H9 (cell line): Measurements from ENCODE around the gene CDK15. TPM values are rescaled to one million over a fixed set of nuclear protein-coding genes. Genes with fewer than 3 reads are reported as not detected.

Experiments used
- DNase-seq: peaks from one replicate; pipeline ENCODE4 v3.0.0-alpha.2; 2017
- H2AFZ ChIP-seq: one replicate; pipeline ENCODE4 v1.6.1; 2013; ENCODE audit warnings: mild to moderate bottlenecking, low read length, control low read depth, moderate library complexity
- H2AK5ac ChIP-seq: 2 replicates; pipeline ENCODE4 v1.6.1; 2013; ENCODE audit warnings: low read length, control low read depth, mixed read lengths; ENCODE audit not compliant: insufficient read length
- H2BK120ac ChIP-seq: one replicate; pipeline ENCODE4 v1.6.1; 2013; ENCODE audit warnings: low read depth, mild to moderate bottlenecking, low read length, control low read depth, inconsistent platforms; ENCODE audit not compliant: poor library complexity, severe bottlenecking
- H2BK12ac ChIP-seq: 2 replicates; pipeline ENCODE4 v1.6.1; 2013; ENCODE audit warnings: low read length, control low read depth, mixed read lengths, low read depth; ENCODE audit not compliant: insufficient read length
- H2BK15ac ChIP-seq: 2 replicates; pipeline ENCODE4 v1.6.1; 2013; ENCODE audit warnings: low read depth, low read length, control low read depth
- H2BK20ac ChIP-seq: one replicate; pipeline ENCODE4 v1.6.1; 2013; ENCODE audit warnings: low read depth, mild to moderate bottlenecking, low read length, control low read depth, inconsistent platforms; ENCODE audit not compliant: poor library complexity, severe bottlenecking
- H2BK5ac ChIP-seq: 2 replicates; pipeline ENCODE4 v1.6.1; 2013; ENCODE audit warnings: low read length, control low read depth, mixed read lengths; ENCODE audit not compliant: insufficient read length
- H3K14ac ChIP-seq: 2 replicates; pipeline ENCODE4 v1.6.1; 2013; ENCODE audit warnings: low read length, control low read depth; ENCODE audit not compliant: insufficient read depth
- H3K18ac ChIP-seq: 2 replicates; pipeline ENCODE4 v1.6.1; 2013; ENCODE audit warnings: low read depth, mild to moderate bottlenecking, mixed read lengths, low read length, control low read depth; ENCODE audit not compliant: insufficient read length
- H3K23ac ChIP-seq: 2 replicates; pipeline ENCODE4 v1.6.1; 2013; ENCODE audit warnings: low read length, control low read depth, mixed read lengths, low read depth; ENCODE audit not compliant: insufficient read length
- H3K23me2 ChIP-seq: 2 replicates; pipeline ENCODE4 v1.6.1; 2013; ENCODE audit warnings: low read depth, mild to moderate bottlenecking, mixed read lengths, low read length, control low read depth; ENCODE audit not compliant: insufficient read length, poor library complexity, severe bottlenecking
- H3K27ac ChIP-seq: 2 replicates; pipeline ENCODE4 v1.5.1; 2013; ENCODE audit warnings: low read length, control low read depth, mixed read lengths, low read depth; ENCODE audit not compliant: insufficient read length
- H3K27me3 ChIP-seq: 2 replicates; pipeline ENCODE4 v1.6.1; 2013; ENCODE audit warnings: low read length, control low read depth, inconsistent platforms; ENCODE audit not compliant: insufficient read depth
- H3K4ac ChIP-seq: 2 replicates; pipeline ENCODE4 v1.6.1; 2013; ENCODE audit warnings: low read depth, mild to moderate bottlenecking, control low read depth, inconsistent platforms, low read length, moderate library complexity
- H3K4me1 ChIP-seq: 2 replicates; pipeline ENCODE4 v1.6.1; 2013; ENCODE audit warnings: low read length, control low read depth, inconsistent platforms; ENCODE audit not compliant: insufficient read depth
- H3K4me2 ChIP-seq: 2 replicates; pipeline ENCODE4 v1.6.1; 2013; ENCODE audit warnings: low read length, control low read depth, mixed read lengths; ENCODE audit not compliant: insufficient read length, insufficient read depth
- H3K56ac ChIP-seq: 2 replicates; pipeline ENCODE4 v1.6.1; 2013; ENCODE audit warnings: low read depth, mild to moderate bottlenecking, mixed read lengths, low read length, control low read depth; ENCODE audit not compliant: insufficient read length
- H3K79me1 ChIP-seq: 2 replicates; pipeline ENCODE4 v1.6.1; 2013; ENCODE audit warnings: low read depth, mild to moderate bottlenecking, moderate library complexity, low read length, control low read depth, inconsistent platforms; ENCODE audit not compliant: insufficient read depth, poor library complexity, severe bottlenecking
- H3K79me2 ChIP-seq: 2 replicates; pipeline ENCODE4 v1.6.1; 2013; ENCODE audit warnings: low read length, control low read depth, inconsistent platforms; ENCODE audit not compliant: insufficient read depth
- H3K9ac ChIP-seq: 2 replicates; pipeline ENCODE4 v1.6.1; 2013; ENCODE audit warnings: low read length, control low read depth, mixed read lengths; ENCODE audit not compliant: insufficient read length; ENCODE audit errors: extremely low read depth
- H3K9me3 ChIP-seq: one replicate; pipeline ENCODE4 v1.6.1; 2013; ENCODE audit warnings: low read depth, low read length, inconsistent platforms; ENCODE audit not compliant: control insufficient read depth
- H3T11ph ChIP-seq: one replicate; pipeline ENCODE4 v1.6.1; 2013; ENCODE audit warnings: mild to moderate bottlenecking, low read length, control low read depth, inconsistent platforms
- H4K20me1 ChIP-seq: one replicate; pipeline ENCODE4 v1.6.1; 2013; ENCODE audit not compliant: control insufficient read depth, insufficient read length, insufficient read depth
- H4K5ac ChIP-seq: 2 replicates; pipeline ENCODE4 v1.6.1; 2013; ENCODE audit warnings: low read depth, mild to moderate bottlenecking, mixed read lengths, low read length, control low read depth; ENCODE audit not compliant: insufficient read length
- H4K8ac ChIP-seq: replicated peaks from 2 replicates; pipeline ENCODE4 v1.6.1; 2013; ENCODE audit warnings: low read length, control low read depth, mixed read lengths, low read depth; ENCODE audit not compliant: insufficient read length
- H4K91ac ChIP-seq: 2 replicates; pipeline ENCODE4 v1.6.1; 2013; ENCODE audit warnings: low read depth, mild to moderate bottlenecking, moderate library complexity, mixed read lengths, low read length, control low read depth; ENCODE audit not compliant: insufficient read length
- H3K27ac Mint-ChIP-seq, 3 experiments: 2 replicates in 2 of 3; 3 replicates in 1 of 3; pipeline ENCODE4 v1.8.0; 2020 to 2021; ENCODE audit warnings: mixed read lengths in 3 of 3, mild to moderate bottlenecking in 1 of 3, moderate library complexity in 1 of 3
- H3K27me3 Mint-ChIP-seq: 2 replicates; pipeline ENCODE4 v1.8.0; 2021; ENCODE audit warnings: low read depth, mild to moderate bottlenecking, moderate library complexity, mixed read lengths
- H3K36me3 Mint-ChIP-seq, 3 experiments: 2 replicates in 2 of 3; 3 replicates in 1 of 3; pipeline ENCODE4 v1.8.0; 2020 to 2021; ENCODE audit warnings: low read depth in 3 of 3, mixed read lengths in 3 of 3; ENCODE audit not compliant: insufficient read depth in 1 of 3
- H3K4me1 Mint-ChIP-seq, 2 experiments: 2 replicates each; pipeline ENCODE4 v1.8.0; 2020; ENCODE audit warnings: mixed read lengths in 2 of 2
- H3K4me3 Mint-ChIP-seq, 2 experiments: 2 replicates in 1 of 2; 3 replicates in 1 of 2; pipeline ENCODE4 v1.8.0; 2020 to 2021; ENCODE audit warnings: mild to moderate bottlenecking in 2 of 2, mixed read lengths in 2 of 2, moderate library complexity in 1 of 2
- H3K9me3 Mint-ChIP-seq, 2 experiments: 2 replicates in 1 of 2; 3 replicates in 1 of 2; pipeline ENCODE4 v1.8.0; 2020; ENCODE audit warnings: mild to moderate bottlenecking in 2 of 2, mixed read lengths in 2 of 2, moderate library complexity in 1 of 2
- WGBS: extraction: QIAGEN DNeasy Blood & Tissue Kit; methylation state at CpG from one replicate; pipeline ENCODE4 v1.1.7; 2013; ENCODE audit warnings: missing lambda C conversion rate, low lambda C conversion rate, mixed read lengths; ENCODE audit not compliant: insufficient read length; ENCODE audit errors: extremely low coverage; 5-methylcytosine and 5-hydroxymethylcytosine counted together
- total RNA-seq: library from RNA; stranded (reverse); gene quantifications from 2 replicates; pipeline ENCODE4 v1.2.1, GENCODE V29; 2021
- TF ChIP-seq, protein P1 (sequence below): fragments of 200-600 bp; sonication (generic); conservative IDR thresholded peaks from 3 replicates; pipeline ENCODE4 v1.8.0; 2021; ENCODE audit warnings: antibody characterized with exemption, mild to moderate bottlenecking

CDK15 gene
- total RNA-seq, 1 experiment from 2014 or later: not detected

DNA sequence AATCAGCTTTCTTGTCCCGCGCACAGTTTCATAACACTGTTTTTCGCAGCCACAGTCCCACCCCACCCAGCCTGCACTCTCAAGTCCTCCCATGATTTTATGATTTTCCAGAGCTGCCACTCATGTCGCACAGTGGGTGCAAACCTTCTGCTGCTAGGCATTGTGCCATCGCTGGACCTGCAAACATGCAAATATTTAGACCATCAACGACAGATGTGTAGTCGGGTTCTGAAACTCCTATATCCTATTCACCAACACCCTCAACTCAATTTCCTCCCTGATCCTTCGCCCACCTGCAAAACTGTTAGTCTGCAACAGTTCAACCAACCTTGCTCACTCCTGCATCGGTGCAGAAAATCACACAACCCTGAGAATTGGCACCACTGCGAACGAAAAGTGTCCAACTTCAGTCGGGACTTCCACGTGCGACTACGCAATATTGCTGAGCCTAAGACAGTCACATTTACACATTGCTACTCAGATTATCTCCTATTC is 24.7 kb upstream of the CDK15 start:
- H3K56ac ChIP-seq: no peak overlapping the region
- no peak overlapping the region for H3K4ac ChIP-seq
- H3K4me1 ChIP-seq: peaks cover 2% of the 10 kb centered on the region; the same call in 1 of the 2 replicates
- H3K79me2 ChIP-seq: peaks cover 10% of the 10 kb centered on the region; the same call in 1 of the 2 replicates
- H3K14ac ChIP-seq: no peak overlapping the region; the same call in 1 of the 2 replicates
- peak overlapping the region; percentile 79 for H3K4me2 ChIP-seq
- no CpG with 5 or more reads among the region's 15 CpGs for WGBS
- Mint-ChIP-seq H3K9me3 (no peaks in the 10 kb centered on the region), H3K27ac (peak overlapping the region; percentile 95 to 99 (median 95)), H3K4me1 (peaks cover 31 to 33% of the 10 kb centered on the region in 2 experiments), H3K4me3 (peak overlapping the region; percentile 85 to 93), H3K27me3 (peaks cover 7% of the 10 kb centered on the region; the same call in 1 of the 2 replicates), H3K36me3 (no peaks in the 10 kb centered on the region)
- no peak for DNase-seq
- peaks cover 15% of the 10 kb centered on the region for H3K23me2 ChIP-seq
- H2AK5ac ChIP-seq: no peak overlapping the region
- no peak overlapping the region for H3T11ph ChIP-seq
- H2BK120ac ChIP-seq: no peak overlapping the region
- H2BK20ac ChIP-seq: no peak overlapping the region
- H3K27ac ChIP-seq: peak overlapping the region; percentile 16
- peak overlapping the region; percentile 23 for H3K9ac ChIP-seq
- peak overlapping the region; percentile 2 for H4K5ac ChIP-seq
- no peak overlapping the region for H2BK15ac ChIP-seq
- no peak overlapping the region for H2BK5ac ChIP-seq
- H3K9me3 ChIP-seq: no peaks in the 10 kb centered on the region
- no peaks in the 10 kb centered on the region for H4K20me1 ChIP-seq
- no peaks in the 10 kb centered on the region for H3K27me3 ChIP-seq
- no peak overlapping the region for H4K91ac ChIP-seq
- no peak overlapping the region for H2BK12ac ChIP-seq
- H4K8ac ChIP-seq: no peak overlapping the region
- TF ChIP-seq, protein P1, sequence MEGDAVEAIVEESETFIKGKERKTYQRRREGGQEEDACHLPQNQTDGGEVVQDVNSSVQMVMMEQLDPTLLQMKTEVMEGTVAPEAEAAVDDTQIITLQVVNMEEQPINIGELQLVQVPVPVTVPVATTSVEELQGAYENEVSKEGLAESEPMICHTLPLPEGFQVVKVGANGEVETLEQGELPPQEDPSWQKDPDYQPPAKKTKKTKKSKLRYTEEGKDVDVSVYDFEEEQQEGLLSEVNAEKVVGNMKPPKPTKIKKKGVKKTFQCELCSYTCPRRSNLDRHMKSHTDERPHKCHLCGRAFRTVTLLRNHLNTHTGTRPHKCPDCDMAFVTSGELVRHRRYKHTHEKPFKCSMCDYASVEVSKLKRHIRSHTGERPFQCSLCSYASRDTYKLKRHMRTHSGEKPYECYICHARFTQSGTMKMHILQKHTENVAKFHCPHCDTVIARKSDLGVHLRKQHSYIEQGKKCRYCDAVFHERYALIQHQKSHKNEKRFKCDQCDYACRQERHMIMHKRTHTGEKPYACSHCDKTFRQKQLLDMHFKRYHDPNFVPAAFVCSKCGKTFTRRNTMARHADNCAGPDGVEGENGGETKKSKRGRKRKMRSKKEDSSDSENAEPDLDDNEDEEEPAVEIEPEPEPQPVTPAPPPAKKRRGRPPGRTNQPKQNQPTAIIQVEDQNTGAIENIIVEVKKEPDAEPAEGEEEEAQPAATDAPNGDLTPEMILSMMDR: no peak
- no peak overlapping the region for H3K18ac ChIP-seq
- no peaks in the 10 kb centered on the region for H3K79me1 ChIP-seq
- H3K23ac ChIP-seq: no peak overlapping the region
- peak overlapping the region; percentile 90 for H2AFZ ChIP-seq
